HAP-1 (cell line): Measurements from ENCODE around the gene OR5AN1.

Experiments used
- DNase-seq, 2 experiments: peaks; one replicate each; pipeline ENCODE4 v3.0.0-alpha.2; 2016 to 2020; ENCODE audit warnings: low spot score in 2 of 2
- H3K27me3 ChIP-seq: fragments of 250-450 bp; sonication (Bioruptor Pico); 2 replicates; pipeline ENCODE4 v1.5.1; 2020; ENCODE audit warnings: low read depth, mild to moderate bottlenecking, moderate library complexity
- H3K36me3 ChIP-seq: fragments of 250-450 bp; sonication (Bioruptor Pico); replicated peaks from 2 replicates; pipeline ENCODE4 v1.5.1; 2020; ENCODE audit warnings: mild to moderate bottlenecking
- H3K4me1 ChIP-seq: fragments of 250-450 bp; sonication (Bioruptor Pico); 2 replicates; pipeline ENCODE4 v1.5.1; 2020; ENCODE audit warnings: mild to moderate bottlenecking
- H3K4me3 ChIP-seq: fragments of 250-450 bp; sonication (Bioruptor Pico); 2 replicates; pipeline ENCODE4 v1.5.1; 2020; ENCODE audit warnings: mild to moderate bottlenecking, moderate library complexity
- H3K9me3 ChIP-seq: fragments of 250-450 bp; sonication (Bioruptor Pico); 2 replicates; pipeline ENCODE4 v1.5.1; 2020; ENCODE audit warnings: mild to moderate bottlenecking, moderate library complexity
- in situ Hi-C: fragments of 300-500 bp; cut with MboI; formaldehyde crosslinking; loops from 3 replicates; pipeline ENCODE4 v1.14.3; 2020; ENCODE audit warnings: low sequenced_read_pairs, inconsistent platforms, mixed read lengths

The OR5AN1 gene

GRCh38 chr11:59400461-59401261, 42.0 kb downstream of the OR5AN1 start:
- peaks cover 2% of the 10 kb centered on the region; the same call in 1 of the 2 replicates for H3K9me3 ChIP-seq
- no peak for DNase-seq

GRCh38 chr11:59401262-59401552, 42.5 kb downstream of the OR5AN1 start:
- H3K4me3 ChIP-seq: no peak overlapping the region
- in situ Hi-C loops: no loop called here
- no peaks in the 10 kb centered on the region for H3K4me1 ChIP-seq

More at GRCh38 chr11:59400461-59401261, 42.0 kb downstream of the OR5AN1 start:
- Histone ChIP-seq H3K4me3 (no peak overlapping the region), H3K36me3 (no peaks in the 10 kb centered on the region), H3K27me3 (no peaks in the 10 kb centered on the region), H3K4me1 (no peaks in the 10 kb centered on the region)
- in situ Hi-C loops: no loop called here

GRCh38 chr11:59403546-59403945, 44.9 kb downstream of the OR5AN1 start:
- Histone ChIP-seq H3K4me3 (no peak overlapping the region), H3K9me3 (peaks cover 2% of the 10 kb centered on the region; the same call in 1 of the 2 replicates), H3K27me3 (no peaks in the 10 kb centered on the region), H3K36me3 (no peaks in the 10 kb centered on the region), H3K4me1 (no peaks in the 10 kb centered on the region)
- in situ Hi-C loops: no loop called here
- DNase-seq: no peak

More at GRCh38 chr11:59401262-59401552, 42.5 kb downstream of the OR5AN1 start:
- peaks cover 2% of the 10 kb centered on the region; the same call in 1 of the 2 replicates for H3K9me3 ChIP-seq
- DNase-seq: no peak
- no peaks in the 10 kb centered on the region for H3K36me3 ChIP-seq
- no peaks in the 10 kb centered on the region for H3K27me3 ChIP-seq

- Histone ChIP-seq H3K4me3 (no peak overlapping the region), H3K4me1 (no peaks in the 10 kb centered on the region), H3K27me3 (0 out of 2 replicates have a peak, but pooled peaks cover 2% of the 10 kb centered on the region), H3K9me3 (no peaks in the 10 kb centered on the region), H3K36me3 (no peaks in the 10 kb centered on the region)
- DNase-seq: no peak
- in situ Hi-C loops: no loop called here
These were observed 55.0 kb downstream of the OR5AN1 start for GRCh38 chr11:59413646-59414045.

- H3K9me3 ChIP-seq: no peaks in the 10 kb centered on the region
- H3K36me3 ChIP-seq: no peaks in the 10 kb centered on the region
- H3K4me1 ChIP-seq: no peaks in the 10 kb centered on the region
- DNase-seq: no peak
- 0 out of 2 replicates have a peak, but pooled peaks cover 3% of the 10 kb centered on the region for H3K27me3 ChIP-seq
- in situ Hi-C loops: no loop called here
- no peak overlapping the region for H3K4me3 ChIP-seq
These were observed 56.4 kb downstream of the OR5AN1 start for GRCh38 chr11:59415111-59415510.

- Histone ChIP-seq H3K9me3 (no peaks in the 10 kb centered on the region), H3K4me3 (no peak overlapping the region)
- DNase-seq: no peak
These were observed 57.9 kb downstream of the OR5AN1 start for GRCh38 chr11:59416613-59417012.

GRCh38 chr11:59417023-59417422, 58.3 kb downstream of the OR5AN1 start:
- in situ Hi-C loops: no loop called here
- H3K9me3 ChIP-seq: no peaks in the 10 kb centered on the region
- 0 out of 2 replicates have a peak, but pooled peaks cover 3% of the 10 kb centered on the region for H3K27me3 ChIP-seq
- no peak for DNase-seq
- no peaks in the 10 kb centered on the region for H3K4me1 ChIP-seq
- H3K4me3 ChIP-seq: no peak overlapping the region
- no peaks in the 10 kb centered on the region for H3K36me3 ChIP-seq

More at GRCh38 chr11:59416613-59417012, 57.9 kb downstream of the OR5AN1 start:
- in situ Hi-C loops: no loop called here
- 0 out of 2 replicates have a peak, but pooled peaks cover 3% of the 10 kb centered on the region for H3K27me3 ChIP-seq
- no peaks in the 10 kb centered on the region for H3K4me1 ChIP-seq
- no peaks in the 10 kb centered on the region for H3K36me3 ChIP-seq

GRCh38 chr11:59418156-59418555, 59.5 kb downstream of the OR5AN1 start:
- DNase-seq: no peak
- in situ Hi-C loops: no loop called here
- Histone ChIP-seq H3K9me3 (no peaks in the 10 kb centered on the region), H3K4me3 (no peak overlapping the region), H3K4me1 (no peaks in the 10 kb centered on the region), H3K27me3 (0 out of 2 replicates have a peak, but pooled peaks cover 3% of the 10 kb centered on the region), H3K36me3 (no peaks in the 10 kb centered on the region)
